Measurements from ENCODE around the gene C13orf46. TPM values are rescaled to one million over a fixed set of nuclear protein-coding genes. Genes with fewer than 3 reads are reported as not detected.

C13orf46 gene
- polyA plus RNA-seq, 10 donors, result 0.20 to 0.45 (median 0.28) TPM

DNA sequence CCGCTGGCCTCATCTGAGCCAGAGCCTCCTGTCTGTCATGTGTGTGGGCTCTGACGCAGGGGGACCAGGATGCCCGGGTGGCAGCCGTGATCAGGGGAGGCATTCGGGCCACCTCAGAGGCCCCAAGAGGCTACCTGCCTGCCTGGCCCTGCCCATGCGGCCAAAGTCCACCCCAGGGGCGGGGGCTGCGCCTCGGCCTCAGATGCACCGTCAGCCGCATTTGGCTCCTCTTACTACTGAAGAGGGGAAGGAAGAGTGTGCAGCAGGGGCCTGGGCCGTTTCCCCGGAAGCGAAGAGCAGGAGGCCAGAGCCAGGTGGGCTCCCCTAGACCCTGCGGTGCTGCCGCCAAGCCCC lies 34.0 kb downstream of the C13orf46 start:
- no peak for DNase-seq

DNA sequence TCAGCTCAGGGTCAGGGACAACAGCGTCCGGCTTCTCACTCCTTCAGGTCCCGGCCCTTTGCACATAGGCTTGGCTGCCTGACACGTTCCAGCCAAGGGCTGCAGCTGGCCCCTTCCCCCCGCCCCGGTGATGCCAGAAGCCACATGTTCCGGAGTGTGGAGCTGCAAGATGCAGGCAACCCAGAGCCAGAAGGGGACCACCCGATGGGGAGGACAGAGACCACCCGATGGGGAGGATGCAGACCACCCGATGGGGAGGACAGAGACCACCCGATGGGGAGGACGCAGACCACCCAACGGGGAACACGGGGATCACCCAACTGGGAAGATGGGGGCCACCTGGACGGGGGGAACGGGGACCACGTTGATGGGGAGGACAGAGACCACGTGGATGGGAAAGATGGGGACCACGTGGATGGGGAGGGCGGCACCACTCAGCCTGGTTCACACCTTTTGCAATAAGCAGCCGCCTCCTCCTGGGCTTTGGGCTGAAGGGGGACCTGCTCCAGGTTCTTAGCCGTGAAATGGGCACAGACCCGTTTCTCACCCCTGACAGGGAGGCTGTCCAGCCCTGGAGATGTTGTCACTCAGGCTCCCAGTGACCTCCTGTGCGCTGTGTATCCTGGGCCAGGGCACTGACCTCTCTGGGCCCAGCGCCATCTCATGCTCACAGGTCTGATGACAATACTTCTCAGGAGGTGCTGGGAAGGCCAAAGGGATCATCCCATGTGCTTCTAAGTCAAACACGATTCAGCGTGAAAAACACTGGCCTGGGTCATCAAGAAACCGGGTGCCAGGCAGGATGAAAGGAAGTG lies 34.5 kb downstream of the C13orf46 start:
- DNase-seq, result peak in 1 of 3 donors; percentile 55

DNA sequence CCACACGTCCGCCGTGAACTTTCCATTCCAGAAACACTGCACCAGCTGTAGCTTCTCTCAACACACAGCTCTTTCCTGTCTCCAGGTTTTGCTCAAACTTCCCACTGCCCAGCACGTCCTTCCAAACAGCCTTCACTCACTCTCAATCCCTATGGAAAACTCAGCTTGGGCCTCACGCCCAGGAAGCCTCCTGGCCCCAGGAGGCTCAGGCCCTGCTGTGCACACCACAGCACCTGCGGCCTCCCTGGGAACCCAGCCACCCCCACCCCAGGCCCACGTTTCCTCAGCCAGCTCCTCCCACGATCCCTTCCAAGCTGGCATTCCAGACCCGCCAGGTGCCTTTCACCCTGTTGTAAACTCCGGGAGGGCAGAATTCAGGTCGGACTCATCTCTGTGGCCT lies 35.2 kb downstream of the C13orf46 start:
- peak in 1 of 3 donors; percentile 52 for DNase-seq

DNA sequence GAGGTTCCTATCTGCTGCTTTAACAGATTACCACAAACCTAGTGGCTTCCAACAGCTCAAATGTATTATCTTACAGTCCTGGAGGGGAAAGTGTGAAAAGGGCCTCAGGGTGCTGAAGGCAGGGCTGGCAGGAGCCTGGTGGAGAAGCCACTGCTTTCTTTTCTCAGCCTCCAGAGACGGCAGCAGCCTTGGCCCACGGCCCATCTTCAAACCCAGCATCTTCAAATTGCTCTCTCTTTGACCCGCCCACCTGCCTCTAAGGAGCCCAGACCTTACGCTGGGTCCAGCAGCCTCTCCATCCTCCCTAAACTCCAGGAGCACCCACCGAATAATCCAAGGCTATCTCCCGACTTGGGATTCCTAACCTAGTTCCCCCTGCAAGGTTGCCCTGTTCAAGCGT lies 35.6 kb downstream of the C13orf46 start:
- no peak for DNase-seq

DNA sequence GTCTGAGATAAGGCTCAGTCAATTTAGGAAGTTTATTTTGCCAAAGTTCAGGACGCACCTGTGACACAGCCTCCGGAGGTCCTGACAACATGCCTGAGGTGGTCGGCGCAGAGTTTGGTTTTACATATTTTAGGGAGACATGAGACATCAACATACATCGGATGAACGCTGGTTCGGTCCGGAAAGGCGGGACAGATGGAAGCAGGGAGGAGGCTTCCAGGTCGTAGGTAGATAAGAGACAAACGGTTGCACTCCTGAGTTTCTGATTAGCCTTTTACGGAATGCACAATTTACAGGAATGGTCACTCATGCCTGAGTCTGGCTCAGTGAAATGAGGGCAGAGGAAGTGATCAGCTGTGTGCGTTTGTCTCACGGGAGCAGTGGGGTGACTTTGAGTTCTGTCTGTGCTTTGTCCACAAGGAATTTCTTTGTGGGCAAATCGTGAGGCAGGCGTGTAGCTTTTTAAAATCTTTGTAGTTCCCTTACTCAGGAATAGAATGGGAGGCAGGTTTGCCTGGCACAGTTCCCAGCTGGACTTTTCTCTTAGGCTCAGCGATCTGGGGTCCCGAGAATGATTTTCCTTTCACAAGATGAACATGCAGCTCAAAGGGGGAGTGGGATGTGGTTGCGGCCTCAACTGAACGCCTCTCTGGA lies 36.2 kb downstream of the C13orf46 start:
- DNase-seq, result no peak

DNA sequence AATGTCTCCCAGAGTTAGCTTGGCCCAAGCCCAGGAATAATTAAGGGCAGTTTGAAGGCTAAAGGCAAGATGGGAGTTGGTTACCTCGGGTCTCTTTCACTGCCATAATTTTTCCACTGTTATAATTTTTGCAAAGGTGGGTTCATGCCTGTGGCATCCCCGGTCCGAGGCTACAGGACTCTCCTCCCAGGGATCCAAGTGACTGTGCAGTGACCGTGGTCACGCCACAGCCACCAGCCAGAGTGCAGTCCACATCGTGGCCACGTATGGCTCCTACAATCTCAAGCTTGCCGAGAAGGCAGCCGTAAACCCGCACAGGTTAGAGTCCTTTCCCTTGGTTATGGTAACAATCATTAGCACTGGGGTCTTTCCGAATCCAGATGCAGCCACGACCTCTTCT lies 36.8 kb downstream of the C13orf46 start:
- DNase-seq, result no peak

DNA sequence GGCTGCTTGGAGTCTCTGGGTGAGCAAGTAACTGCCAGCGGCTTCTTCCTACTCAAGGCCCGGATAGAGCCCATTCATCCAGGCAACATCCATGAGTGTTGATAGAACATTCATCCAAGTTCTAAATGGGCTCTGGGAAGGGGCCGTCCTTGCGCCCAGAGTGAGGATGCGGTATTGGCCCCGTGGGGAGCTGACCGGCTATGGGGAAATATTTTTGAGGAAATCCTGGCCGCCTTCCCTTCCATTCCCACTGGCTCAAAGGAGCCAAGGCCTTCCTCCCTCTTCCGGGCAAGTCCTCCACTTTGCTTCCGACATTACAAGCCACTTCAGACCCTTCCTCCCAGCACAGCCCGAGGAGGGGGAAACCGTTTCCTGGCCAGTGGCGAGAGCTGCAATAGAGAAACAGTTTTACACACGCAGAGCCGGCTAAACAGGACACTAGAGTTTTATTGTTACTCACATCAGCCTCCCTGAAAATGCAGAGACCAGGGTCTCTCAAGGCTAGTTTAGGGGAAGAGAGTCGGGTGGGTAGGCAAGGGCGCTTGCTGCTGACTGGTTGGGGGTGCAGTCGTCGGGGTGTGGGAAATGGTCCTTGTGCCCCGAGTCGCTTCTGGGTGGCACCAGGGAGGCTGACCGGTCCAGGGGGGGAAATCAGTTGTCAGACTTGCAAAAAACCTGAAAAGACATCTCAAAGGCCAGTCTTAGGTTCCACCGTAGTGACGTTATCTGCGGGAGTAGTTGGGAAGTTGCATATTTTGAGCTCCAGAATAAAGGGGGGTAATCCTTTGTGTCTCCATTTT lies 37.5 kb downstream of the C13orf46 start:
- no peak for DNase-seq

DNA sequence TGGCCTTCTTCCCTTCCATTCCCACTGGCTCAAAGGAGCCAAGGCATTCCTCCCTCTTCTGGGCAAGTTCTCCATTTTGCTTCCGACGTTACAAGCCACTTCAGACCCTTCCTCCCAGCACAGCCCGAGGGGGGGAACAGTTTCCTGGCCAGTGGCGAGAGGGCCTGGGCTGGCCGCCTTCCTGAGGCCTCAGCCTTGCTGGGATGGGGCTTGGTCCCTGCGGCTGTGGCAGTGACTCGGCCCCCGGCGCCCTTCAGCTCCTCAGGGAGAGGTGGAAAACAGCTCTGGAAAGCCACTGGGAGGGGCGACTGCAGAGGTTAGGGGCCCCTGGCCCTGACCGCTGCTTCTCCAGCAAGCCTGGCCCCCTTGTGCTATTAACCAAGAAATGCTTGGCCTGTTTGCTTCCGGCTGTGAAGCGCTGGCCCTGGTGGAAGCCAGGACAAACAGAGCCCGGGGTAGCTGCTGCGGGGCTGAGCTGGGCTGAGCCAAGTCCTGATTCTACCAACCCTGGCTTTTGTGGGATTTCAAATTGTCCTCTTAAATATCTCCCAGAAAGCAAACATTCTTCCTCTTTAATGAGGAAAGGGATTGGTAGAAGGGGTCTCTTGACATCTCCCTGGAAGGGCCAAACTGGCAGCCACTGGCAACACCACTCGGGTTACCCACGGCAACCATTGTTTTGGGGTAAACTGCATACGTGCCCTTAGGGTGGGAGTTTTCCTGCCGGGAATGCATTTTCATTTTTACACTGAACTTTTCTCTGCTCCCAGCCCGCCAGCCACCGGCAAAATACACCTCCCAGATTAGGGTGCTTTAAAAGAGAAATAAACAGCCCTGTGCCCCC lies 38.7 kb downstream of the C13orf46 start:
- peak in 1 of 3 donors; percentile 54 for DNase-seq

DNA sequence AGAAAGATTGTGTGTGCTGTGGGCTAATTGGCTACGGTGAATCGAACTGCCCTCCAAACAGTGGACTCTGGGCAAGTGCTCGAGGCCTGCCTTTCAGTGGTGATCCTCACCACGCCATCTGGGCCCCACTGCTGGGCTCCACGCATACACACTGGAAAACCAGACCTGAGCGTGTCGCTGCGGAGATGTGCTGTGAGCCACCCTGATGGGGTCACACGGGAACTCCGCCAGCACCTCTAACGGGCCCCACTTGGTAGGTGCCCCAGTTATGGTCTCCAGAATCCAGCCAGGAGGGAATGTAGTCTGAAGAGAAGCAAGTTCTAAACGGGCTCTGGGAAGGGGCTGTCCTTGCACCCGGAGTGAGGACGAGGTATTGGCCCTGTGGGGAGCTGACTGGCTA lies 39.3 kb downstream of the C13orf46 start:
- no peak for DNase-seq

DNA sequence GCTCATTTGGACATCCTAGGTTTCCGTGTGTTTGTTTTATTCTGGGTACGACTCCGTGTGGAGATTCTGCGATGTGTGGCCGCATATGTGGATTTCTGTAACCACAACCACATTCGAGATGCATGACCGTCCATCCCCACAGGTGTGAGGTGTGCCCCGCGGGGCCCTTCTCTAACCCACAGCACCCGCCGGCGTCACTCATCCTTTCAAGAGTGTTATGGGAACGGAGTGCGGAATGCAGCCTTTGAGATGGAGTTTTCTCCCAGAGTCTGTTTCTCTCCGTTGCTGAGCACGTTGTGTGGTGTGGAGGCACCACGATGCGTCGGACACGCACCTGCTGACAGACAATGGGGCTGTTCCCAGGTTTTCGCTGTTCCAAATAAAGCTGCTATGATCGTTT lies 40.0 kb downstream of the C13orf46 start:
- no peak for DNase-seq

DNA sequence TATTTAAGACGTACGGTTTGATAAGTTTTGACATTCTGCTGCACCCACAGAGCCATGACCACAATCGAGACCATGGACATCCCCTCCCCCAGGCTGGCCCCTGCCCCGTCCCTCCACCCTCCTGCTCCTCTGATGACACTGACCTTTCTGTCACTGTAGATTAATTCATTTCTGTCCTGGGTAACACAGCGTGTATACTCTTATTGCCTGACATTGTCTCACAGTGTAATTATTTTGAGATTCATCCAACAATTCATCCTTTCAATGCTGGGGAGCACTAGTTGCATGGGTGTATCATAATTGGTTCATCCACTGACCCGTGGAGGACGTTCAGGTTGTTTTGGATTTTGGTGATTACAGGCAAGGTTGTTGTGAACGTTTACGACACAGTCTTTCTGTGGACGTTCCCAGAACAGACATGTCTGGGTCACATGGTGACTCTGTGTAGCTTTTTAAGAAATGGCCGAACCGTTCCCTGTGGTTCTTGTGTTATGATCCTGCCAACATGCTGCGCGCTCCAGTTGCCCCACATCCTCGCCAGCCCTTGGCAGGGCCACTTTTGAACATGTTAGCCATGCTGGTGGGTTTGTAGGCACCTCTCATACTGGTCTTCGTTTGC lies 41.9 kb downstream of the C13orf46 start:
- no peak for DNase-seq

DNA sequence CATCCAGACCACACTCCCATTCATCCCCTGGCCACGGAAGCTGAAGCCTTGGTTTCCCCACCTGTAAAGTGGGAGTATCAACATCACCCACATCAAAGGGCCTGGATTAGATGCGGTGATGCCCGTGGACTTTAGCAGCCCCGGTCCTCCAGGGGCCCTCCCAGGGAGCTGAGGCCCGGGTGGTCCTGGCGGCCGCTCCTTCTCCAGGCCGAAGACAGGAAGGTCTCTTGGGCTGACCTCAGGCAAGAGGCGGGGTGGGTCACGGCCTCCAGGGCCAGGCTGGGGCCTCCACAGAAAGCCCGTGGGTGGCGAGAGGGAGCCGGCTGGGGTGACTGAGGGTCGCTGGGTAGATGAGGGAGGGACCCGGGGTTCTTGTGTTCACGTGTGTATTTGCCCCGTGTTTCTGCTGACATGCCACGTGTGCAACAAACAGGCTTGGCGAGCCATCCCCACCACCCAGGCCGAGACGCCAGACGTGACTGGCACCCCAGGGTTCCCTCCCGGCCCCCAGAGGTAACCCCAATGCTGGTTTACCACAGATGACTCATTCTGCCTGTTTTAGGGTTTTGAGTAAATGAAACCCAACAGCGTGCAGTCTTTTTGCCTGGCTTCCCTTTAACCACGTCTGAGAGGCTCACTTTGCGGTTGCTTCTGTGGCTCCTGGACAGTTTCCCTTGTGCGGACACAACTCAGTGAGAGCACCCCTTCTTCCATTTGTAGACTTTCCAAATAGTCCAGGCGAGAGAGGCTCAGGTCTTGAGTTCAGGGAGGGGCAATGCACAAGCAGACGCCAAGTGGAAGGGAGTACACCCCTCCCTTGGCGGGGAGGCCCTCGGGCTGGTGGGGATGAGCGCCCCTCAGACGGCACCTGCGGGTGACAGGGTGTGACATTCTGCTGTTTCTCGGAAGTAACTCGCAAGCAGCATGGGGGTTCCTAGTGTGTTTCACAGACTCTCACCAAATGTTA lies 42.9 kb downstream of the C13orf46 start:
- no peak for DNase-seq

DNA sequence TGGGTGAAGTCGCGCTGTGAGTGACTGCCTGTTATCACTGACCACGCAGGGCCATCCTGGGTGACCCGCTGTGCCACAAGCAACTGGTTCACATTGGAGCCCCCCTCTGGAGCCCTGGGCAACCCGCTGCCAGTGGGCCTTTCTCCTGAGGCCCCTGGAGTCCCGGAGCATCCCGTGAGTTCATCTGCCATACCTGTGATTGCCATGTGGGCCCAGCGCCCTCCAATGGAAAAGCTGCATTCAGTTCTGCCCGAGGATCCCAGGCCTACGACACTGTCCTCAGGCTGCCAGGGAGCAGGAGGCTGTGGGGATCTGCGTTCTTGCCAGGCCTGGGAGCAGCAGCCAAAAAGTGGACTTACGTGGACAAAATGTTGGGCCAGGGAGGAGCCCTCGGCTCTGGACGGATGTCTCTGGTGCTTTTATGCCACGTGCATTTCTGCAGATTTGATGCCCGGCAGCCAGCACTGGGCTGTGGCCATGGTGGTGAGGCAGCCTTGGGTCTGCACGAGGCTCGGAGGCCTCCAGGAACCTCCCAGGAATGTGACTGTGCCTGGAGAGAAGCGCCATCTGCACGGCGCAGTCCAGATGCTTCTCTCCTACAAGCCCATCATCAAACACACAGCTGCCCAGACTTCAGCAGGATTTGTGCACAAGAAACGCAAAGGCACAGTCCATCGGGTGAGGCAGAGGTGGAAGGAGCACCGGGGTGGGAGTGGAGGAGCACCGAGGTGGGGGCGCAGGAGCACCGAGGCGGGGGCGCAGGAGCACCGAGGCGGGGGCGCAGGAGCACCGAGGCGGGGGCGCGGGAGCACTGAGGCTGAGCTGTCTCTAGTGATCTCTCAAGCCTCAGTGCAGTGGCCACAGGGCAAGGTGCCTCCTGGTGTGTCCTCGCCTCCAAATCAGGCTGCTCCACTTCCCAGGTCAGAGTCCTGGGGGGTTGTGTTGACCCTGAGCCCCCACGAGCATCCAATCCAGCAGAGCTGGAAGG lies 44.0 kb downstream of the C13orf46 start:
- peak in 1 of 3 donors; percentile 46 for DNase-seq

DNA sequence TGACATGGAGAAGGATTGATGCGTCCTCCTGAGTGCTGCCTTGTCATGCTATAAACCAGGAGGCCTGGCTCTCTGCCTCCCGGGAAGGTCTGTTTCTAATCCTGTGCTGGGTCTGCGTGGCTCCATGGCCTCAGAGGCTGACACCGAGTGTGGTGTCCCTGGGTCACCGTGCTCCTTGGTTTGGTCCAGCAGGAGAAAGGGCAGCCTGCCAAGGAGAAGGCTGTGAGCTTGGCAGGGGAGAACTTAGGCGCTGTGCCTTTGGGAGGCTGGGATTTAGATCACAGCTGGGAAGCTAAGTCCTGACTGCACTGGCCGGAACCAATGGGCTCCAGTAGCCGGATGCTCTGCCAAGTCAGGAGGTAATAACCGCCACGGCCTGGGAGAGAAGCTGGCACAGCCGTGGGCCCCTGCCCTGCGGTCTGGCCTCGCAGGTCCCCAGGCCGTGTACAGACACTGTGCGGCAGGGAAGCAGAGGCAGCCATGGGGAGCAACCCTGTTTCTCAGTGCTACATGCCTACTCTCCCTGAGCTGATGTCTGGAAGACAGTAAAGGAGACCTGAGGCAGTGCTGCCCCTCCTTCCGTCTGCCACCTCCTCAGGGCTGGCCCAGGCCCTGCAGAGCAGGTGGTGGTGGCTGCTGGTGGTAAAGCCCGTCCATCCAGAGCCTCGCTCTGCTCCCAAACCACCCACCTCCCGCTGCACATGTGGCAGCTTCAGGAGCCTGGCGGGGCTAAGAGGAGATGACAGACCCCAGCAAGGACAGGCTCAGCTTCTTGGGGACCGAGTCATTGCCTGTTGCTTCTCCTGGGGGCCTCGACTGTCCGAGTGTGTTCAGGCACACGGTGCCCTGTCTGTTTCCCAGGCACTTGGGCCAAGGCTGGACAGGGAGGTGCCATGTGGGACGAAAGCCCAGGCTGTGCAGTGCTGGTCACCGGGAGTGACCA lies 44.9 kb downstream of the C13orf46 start:
- peak; percentile 62 to 90 (median 76) for DNase-seq

DNA sequence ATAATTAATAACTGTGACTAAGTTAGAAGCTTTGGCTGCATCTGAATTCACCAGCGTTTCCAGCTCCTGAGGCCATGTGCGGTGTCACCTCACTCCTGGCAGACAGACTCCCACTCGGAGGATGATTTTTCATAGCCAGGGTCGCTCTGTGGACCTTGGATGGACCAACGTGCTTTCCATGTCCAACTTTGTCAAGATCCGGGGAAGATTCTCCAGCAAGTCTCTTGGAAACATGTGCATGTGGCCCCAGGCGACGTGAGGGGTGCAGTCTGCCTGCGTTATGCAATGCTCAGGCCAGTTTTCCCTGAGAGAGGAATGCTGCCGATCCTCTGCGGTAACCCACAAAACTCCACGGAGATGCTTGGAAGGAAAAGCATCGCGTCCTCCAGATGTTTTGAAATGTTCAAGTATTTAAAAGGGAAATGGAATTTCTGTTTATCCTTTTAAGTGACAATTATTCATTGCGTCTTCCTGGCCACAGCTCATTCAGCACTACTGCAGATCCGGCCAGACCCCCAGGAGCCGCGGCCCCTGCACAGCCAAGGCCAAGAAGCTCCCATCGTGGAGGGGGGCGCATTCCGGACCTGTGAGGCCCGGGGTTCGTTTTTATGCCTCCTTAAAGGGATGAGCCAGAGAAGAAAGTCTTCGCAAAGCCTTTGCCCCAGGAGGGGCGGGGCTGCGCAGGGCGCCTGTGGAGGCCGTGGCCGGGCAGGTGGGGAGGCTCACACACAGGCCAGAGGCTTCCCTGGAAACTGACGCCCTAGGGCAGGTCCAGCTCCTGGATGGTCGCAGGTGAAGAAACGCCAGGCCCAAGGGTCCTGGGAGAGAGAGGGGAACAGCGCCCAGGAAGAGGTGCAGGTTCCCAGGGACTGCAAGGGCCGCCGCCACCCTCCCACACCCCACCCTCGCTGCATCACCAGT lies 46.0 kb downstream of the C13orf46 start:
- DNase-seq, result peak; percentile 59 to 96 (median 87)

DNA sequence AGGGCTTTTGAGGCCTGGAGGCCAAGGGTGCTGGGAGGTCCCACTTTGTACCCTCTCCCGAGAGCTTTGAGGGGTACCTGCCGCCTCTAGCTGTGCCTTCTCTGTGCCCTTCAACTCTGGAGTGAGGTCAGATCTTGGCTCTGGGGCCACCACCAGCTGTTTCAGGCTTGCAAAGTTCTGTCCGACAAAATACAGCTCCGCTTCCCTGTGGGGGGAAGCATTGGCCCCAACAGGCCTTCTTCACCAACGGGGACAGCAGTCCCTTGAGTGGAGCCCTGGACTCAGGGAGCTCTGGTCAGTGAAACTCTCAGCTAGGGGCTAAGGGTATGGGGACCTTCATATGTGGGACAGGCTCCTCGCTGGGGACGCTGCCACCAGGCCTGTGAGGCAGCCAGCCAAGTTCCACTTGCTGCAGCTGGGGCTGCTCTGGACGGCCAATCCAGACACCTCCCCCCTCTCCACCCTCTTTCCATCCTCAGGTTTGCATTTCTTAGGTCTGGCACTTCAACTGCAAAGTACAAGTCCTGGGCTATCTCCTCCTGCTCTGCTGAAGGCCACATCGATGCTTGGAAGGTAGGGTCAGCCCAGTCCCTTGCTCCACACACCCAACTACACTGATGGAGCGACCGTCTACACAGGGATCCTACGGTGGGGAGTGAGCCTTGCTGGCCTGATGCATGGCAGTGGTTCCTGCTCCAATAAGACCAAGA lies 46.8 kb downstream of the C13orf46 start:
- DNase-seq, result no peak

Measured in muscle of back (tissue), 11 donors.